ENCODE data around the gene ARHGAP24.
"Not testable (repeated sequence)": the region's sequence is repeated elsewhere in the genome, so short reads cannot be mapped to it uniquely, and the experiment has no call there.

ARHGAP24 gene

GRCh38 chr4:85784348-85784747, 309.4 kb downstream of the ARHGAP24 start:
- DNase-seq = no peak

GRCh38 chr4:85784947-85785346, 310.0 kb downstream of the ARHGAP24 start:
- DNase-seq = no peak

- no peak for DNase-seq
Observed at GRCh38 chr4:85787133-85787532, 312.2 kb downstream of the ARHGAP24 start.

GRCh38 chr4:85788604-85789003, 313.7 kb downstream of the ARHGAP24 start:
- no peak for DNase-seq

GRCh38 chr4:85789241-85789640, 314.3 kb downstream of the ARHGAP24 start:
- no peak for DNase-seq

- no peak for DNase-seq
Observed at GRCh38 chr4:85790582-85790981, 315.6 kb downstream of the ARHGAP24 start.

- DNase-seq = no peak
Observed at GRCh38 chr4:85792376-85793232, 317.7 kb downstream of the ARHGAP24 start.

GRCh38 chr4:85793233-85793585, 318.3 kb downstream of the ARHGAP24 start:
- no peak for DNase-seq

- no peak for DNase-seq
Observed at GRCh38 chr4:85798012-85798770, 323.2 kb downstream of the ARHGAP24 start.

GRCh38 chr4:85803856-85804255, 328.9 kb downstream of the ARHGAP24 start:
- no peak for DNase-seq

GRCh38 chr4:85805891-85806290, 330.9 kb downstream of the ARHGAP24 start:
- DNase-seq = no peak

GRCh38 chr4:85806334-85806733, 331.4 kb downstream of the ARHGAP24 start:
- DNase-seq = no peak

GRCh38 chr4:85807247-85807950, 332.4 kb downstream of the ARHGAP24 start:
- DNase-seq = no peak

- no peak for DNase-seq
Observed at GRCh38 chr4:85808104-85808503, 333.2 kb downstream of the ARHGAP24 start.

- DNase-seq = no peak
Observed at GRCh38 chr4:85808864-85809263, 333.9 kb downstream of the ARHGAP24 start.

GRCh38 chr4:85812776-85813175, 337.8 kb downstream of the ARHGAP24 start:
- DNase-seq = no peak

GRCh38 chr4:85815796-85816459, 341.0 kb downstream of the ARHGAP24 start:
- DNase-seq = no peak

- DNase-seq = no peak
Observed at GRCh38 chr4:85818700-85819099, 343.8 kb downstream of the ARHGAP24 start.

GRCh38 chr4:85820101-85820500, 345.2 kb downstream of the ARHGAP24 start:
- DNase-seq = not testable (repeated sequence)

GRCh38 chr4:85821688-85822455, 346.9 kb downstream of the ARHGAP24 start:
- no peak for DNase-seq

- no peak for DNase-seq
Observed at GRCh38 chr4:85823295-85823694, 348.3 kb downstream of the ARHGAP24 start.
